Coronary artery (tissue), 2 donors: ENCODE results near the gene PCDHB4.
"Not testable (repeated sequence)": the region's sequence is repeated elsewhere in the genome, so short reads cannot be mapped to it uniquely, and the experiment has no call there.

Source experiments
- DNase-seq: peaks from one replicate; pipeline ENCODE4 v3.0.0-alpha.2; 2017; ENCODE audit warnings: low spot score
- H3K27ac ChIP-seq, 2 donors: fragments of 200-600 bp; sonication (generic); one replicate each; pipeline ENCODE4 v1.5.1; 2016 to 2019
- H3K4me3 ChIP-seq: fragments of 200-600 bp; sonication (generic); 2 replicates; pipeline ENCODE4 v1.5.1; 2016; ENCODE audit warnings: mild to moderate bottlenecking, moderate library complexity
- TF ChIP-seq, protein P1 (sequence below): fragments of 200-600 bp; sonication (generic); IDR thresholded peaks from one replicate; pipeline ENCODE4 v1.5.1; 2019; ENCODE audit warnings: antibody characterized with exemption

Gene PCDHB4

DNA sequence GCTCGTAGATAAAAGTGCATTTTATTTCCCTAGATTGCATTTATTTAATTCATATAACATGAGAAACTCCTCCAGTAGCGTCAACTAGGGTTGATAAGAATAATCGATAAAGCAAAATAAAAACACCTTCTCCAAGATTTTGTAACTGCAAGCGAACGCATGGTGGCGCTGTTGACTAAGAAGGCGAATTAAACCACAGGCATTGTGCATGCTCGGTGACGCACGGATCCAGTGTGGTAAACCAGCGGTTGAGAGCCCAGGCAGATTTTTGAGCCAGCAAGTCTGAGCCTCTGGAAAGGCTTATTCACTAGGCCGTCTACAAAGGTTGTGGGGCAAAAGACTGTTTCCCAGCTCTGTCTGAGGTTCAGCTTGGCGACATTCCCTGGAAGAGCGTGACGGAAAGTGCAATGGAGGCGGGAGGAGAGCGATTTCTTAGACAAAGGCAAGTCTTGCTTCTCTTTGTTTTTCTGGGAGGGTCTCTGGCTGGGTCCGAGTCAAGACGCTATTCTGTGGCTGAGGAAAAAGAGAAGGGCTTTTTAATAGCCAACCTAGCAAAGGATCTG lies 21.3 kb upstream of the PCDHB4 start, which contains the start of gene PCDHB3:
Gene PCDHB3 (plus strand): TSS at position 231 of the 563 bp plus-strand sequence. CDS start 177 bp downstream, at position 408.
- DNase-seq: no peak
- TF ChIP-seq, protein P1, sequence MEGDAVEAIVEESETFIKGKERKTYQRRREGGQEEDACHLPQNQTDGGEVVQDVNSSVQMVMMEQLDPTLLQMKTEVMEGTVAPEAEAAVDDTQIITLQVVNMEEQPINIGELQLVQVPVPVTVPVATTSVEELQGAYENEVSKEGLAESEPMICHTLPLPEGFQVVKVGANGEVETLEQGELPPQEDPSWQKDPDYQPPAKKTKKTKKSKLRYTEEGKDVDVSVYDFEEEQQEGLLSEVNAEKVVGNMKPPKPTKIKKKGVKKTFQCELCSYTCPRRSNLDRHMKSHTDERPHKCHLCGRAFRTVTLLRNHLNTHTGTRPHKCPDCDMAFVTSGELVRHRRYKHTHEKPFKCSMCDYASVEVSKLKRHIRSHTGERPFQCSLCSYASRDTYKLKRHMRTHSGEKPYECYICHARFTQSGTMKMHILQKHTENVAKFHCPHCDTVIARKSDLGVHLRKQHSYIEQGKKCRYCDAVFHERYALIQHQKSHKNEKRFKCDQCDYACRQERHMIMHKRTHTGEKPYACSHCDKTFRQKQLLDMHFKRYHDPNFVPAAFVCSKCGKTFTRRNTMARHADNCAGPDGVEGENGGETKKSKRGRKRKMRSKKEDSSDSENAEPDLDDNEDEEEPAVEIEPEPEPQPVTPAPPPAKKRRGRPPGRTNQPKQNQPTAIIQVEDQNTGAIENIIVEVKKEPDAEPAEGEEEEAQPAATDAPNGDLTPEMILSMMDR: no peak
- peak within 1 kb of the TSS; percentile 34 for H3K4me3 ChIP-seq
- no peak within 1 kb of the TSS for H3K27ac ChIP-seq

DNA sequence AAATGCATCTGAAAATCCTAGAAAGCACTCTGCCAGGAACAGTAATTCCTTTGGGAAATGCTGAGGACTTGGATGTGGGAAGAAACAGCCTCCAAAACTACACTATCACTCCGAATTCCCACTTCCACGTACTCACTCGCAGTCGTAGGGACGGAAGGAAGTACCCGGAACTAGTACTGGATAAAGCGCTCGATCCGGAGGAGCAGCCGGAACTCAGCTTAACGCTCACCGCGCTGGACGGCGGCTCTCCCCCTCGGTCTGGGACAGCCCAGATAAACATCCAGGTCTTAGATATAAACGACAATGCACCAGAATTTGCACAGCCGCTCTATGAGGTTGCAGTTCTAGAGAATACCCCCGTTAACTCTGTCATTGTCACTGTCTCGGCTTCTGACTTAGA lies 20.6 kb upstream of the PCDHB4 start:
- no peak for DNase-seq
- Histone ChIP-seq H3K27ac (no peak overlapping the region), H3K4me3 (peak overlapping the region; percentile 34)
- TF ChIP-seq, protein P1: no peak

- not testable (repeated sequence) for H3K27ac ChIP-seq, DNase-seq, H3K4me3 ChIP-seq
Measured at GRCh38 chr5:141102070-141102469, 19.5 kb upstream of the PCDHB4 start.

- not testable (repeated sequence) for H3K4me3 ChIP-seq, H3K27ac ChIP-seq, DNase-seq
Measured at GRCh38 chr5:141102471-141102870, 19.1 kb upstream of the PCDHB4 start.

DNA sequence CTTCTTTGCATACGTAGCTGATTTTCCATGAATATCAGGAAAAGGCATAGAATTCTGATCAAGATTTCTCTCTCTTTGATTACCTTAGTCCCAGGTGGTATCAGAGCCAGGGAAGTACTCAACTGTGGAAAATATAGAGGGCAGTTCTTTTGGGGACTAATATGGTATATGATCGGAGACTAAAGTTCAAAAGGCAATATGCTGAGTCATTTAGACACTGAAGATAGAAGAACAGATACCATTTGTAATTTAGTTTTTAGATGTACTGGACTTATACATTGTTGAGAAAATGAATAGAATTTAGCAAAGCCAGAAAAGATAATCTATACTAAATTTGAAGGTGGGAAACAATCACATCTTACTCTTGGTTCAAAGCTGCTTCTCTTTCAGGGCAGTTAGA lies 16.3 kb upstream of the PCDHB4 start:
- Histone ChIP-seq H3K4me3 (no peak overlapping the region), H3K27ac (no peak overlapping the region)
- TF ChIP-seq, protein P1: no peak
- no peak for DNase-seq

- no peak overlapping the region for H3K27ac ChIP-seq
- TF ChIP-seq, protein P1: no peak
- no peak overlapping the region for H3K4me3 ChIP-seq
- no peak for DNase-seq
Measured at GRCh38 chr5:141119250-141119649, 2.4 kb upstream of the PCDHB4 start.

DNA sequence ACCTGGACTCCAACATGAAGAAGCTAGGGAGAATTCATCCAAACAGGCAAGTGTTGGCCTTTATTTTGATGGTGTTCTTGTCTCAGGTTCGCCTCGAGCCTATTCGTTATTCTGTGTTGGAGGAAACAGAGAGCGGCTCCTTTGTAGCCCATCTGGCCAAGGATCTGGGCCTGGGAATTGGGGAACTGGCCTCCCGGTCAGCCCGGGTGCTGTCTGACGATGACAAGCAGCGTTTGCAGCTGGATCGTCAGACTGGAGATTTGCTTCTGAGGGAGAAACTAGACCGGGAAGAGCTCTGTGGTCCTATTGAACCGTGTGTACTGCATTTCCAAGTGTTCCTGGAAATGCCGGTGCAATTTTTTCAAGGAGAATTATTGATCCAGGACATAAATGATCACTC lies 367 bp downstream of the PCDHB4 start:
- H3K4me3 ChIP-seq: peak overlapping the region; percentile 37
- H3K27ac ChIP-seq: no peak overlapping the region
- TF ChIP-seq, protein P1: no peak
- DNase-seq: no peak

GRCh38 chr5:141123396-141124135 lies 1.9 kb downstream of the PCDHB4 start:
- H3K4me3 ChIP-seq: peak overlapping the region; percentile 34
- not testable (repeated sequence) for DNase-seq, H3K27ac ChIP-seq
